NOMO-1 treated with dmso at 0.1 percent for 144 hours (cell line): ENCODE results near the gene ZFP30.
"Not testable (repeated sequence)": the region's sequence is repeated elsewhere in the genome, so short reads cannot be mapped to it uniquely, and the experiment has no call there.

Experiments used
- DNase-seq: peaks from one replicate; lab custom pipeline; 2025; ENCODE audit not compliant: unreplicated experiment; lab: John Stamatoyannopoulos, UW

Gene ZFP30

DNA sequence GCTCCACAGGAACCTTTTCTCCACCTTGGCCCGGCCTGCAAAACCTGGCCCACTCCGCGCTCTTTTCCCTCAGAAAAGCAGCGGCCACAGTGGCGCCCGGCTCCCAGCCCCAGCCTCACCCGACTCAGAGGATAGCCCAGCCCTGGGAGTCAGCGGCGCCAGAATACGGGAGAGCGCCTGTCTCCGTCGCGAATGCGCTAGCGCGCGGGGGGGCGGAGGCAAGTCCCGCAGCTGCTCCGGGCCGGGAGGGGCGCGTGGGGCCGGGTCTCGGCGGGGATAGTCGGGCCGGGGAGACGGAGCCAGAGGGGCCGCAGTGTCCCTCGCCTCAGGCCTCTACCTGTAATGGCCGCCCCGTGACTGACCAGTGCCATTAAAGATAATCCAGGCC is at the start of gene ZFP30:
Gene ZFP30, minus strand, starts transcription at position 165 of the 388 bp plus-strand sequence. CDS start 7,643 bp downstream, outside the sequence.
- no peak for DNase-seq

DNA sequence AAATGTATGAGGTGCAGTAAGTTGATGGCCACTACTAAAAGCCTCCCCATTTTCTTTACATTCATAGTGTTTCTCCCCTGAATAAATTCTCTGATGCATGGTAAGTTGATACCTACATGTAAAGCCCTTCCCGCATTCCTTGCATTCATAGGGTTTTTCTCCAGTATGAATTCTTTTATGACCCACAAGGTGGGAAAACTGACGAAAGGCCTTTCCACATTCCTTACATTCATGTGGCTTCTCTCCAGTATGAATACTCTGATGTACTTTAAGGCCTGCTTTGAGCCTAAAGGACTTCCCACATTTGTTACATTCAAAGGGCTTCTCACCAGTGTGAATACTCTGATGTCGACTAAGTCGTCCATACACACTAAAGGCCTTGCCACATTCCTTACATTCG is 43.8 kb upstream of the ZFP30 start:
- no peak for DNase-seq

DNA sequence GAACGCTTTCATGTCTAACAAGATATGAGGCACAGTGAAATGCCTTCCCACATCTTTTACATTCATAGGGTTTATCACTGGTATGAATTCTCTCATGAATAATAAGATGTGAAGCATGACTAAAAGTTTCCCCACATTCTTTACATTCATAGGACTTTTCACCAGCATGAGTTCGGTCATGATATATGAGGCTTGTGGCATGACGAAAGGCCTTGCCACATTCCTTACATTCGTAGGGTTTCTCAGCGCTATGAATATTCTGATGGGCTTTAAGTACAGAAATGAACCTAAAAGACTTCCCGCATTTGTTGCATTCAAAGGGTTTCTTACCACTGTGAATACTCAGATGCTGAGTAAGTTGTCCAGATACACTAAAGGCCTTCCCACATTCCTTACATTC is 43.0 kb upstream of the ZFP30 start:
- no peak for DNase-seq

DNA sequence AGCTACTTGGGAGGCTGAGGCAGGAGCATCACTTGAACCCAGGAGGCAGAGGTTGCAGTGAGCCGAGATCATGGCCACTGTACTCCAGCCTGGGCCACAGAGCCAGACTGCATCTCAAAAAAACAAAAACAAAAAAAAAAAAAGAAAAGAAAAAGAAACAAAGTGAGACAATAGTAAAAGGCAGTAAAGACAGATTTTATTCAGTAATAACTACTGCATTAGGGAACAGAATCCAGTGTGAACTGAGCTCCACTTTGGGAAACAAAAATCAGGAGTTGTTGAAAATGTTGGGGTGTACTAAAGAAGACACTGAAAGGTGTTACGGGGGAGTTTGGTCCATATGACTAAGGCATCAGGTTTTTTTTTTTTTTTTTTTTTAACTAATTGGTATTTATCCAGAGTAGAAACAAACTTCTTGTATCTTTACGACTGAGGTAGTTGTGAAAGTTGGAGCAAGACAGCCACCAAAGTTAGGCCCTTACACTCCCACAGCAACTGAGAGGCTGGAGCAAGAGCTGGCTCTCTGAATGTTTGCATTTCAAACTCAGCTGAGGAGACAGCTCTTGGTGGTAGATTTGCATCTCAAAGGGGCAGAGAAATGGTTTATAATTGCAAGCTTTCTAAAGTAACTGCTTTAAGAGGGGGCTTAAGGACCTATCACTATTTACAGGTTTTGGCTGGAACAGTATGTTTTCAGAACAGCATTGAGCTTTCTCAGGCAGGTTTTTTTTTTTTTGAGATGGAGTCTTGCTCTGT is 40.1 kb upstream of the ZFP30 start:
- no peak for DNase-seq

DNA sequence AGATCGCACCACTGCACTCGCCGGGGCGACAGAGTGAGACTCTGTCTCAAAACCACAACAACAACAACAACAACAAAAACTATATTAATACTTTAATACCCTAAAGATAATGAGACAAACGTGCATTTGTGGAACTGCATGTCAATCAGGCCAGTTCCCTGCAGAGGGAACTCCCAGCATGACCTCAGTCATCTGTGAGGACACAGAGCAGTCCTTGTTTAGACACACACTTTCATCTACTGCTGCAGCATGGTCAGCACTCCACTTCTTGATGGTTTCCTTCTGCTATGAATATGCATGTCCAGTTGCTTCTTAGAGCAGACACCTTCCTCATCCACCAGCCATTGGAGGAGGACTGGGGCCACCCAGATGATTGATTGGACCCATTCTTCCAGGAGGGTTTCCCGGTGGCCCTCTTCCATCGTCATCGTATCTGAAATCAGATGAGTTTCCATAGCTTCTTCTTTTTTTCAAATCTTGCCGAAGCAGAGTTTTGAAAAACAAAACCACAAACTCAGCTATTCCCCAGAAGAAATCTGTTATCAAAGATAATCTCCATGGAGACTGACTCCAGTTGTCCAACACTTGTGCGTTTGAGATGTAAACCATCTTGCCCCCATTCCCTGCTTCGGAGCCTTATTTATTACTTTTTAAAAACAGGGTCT is 37.8 kb upstream of the ZFP30 start:
- no peak for DNase-seq

GRCh38 chr19:37691881-37692504 is 36.7 kb upstream of the ZFP30 start:
- DNase-seq = no peak

DNA sequence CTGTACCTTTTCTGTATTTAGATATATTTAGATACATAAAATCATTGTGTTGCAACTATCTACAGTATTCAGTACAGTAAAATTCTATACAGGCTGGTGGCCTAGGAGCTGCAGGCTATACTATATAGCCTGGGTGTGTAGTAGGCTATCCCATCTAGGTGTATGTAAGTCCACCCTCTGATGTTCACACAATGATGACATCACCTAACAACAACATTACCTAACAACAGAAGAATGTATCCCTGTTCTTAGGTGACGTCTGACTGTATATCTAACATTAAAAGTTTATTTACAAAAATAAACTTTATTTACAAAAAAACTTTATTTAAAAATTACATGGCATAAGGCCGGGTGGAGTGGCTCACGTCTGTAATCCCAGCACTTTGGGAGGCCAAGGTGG is 28.3 kb upstream of the ZFP30 start:
- no peak for DNase-seq

DNA sequence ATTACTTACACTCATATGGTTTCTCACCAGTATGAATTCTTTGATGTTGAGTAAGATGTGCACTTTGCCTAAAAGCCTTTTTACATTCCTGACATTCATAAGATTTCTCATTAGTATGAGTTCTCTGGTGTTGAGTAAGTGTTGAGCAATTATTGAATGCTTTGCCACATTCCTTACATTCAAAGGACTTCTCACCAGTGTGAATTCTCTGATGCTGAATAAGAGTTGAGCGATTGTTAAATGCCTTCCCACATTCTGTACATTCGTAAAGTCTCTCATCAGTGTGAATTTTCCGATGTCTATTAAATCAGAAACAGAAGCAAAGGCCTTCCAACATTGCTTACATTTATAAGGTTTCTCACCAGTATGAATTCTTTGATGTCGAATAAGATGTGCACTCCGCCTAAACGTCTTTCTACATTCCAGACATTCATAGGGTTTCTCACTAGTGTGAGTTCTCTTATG is 14.2 kb upstream of the ZFP30 start:
- DNase-seq = no peak

GRCh38 chr19:37657157-37657556 is 1.9 kb upstream of the ZFP30 start:
- not testable (repeated sequence) for DNase-seq

GRCh38 chr19:37655689-37656371 is 565 bp upstream of the ZFP30 start:
- DNase-seq = no peak

DNA sequence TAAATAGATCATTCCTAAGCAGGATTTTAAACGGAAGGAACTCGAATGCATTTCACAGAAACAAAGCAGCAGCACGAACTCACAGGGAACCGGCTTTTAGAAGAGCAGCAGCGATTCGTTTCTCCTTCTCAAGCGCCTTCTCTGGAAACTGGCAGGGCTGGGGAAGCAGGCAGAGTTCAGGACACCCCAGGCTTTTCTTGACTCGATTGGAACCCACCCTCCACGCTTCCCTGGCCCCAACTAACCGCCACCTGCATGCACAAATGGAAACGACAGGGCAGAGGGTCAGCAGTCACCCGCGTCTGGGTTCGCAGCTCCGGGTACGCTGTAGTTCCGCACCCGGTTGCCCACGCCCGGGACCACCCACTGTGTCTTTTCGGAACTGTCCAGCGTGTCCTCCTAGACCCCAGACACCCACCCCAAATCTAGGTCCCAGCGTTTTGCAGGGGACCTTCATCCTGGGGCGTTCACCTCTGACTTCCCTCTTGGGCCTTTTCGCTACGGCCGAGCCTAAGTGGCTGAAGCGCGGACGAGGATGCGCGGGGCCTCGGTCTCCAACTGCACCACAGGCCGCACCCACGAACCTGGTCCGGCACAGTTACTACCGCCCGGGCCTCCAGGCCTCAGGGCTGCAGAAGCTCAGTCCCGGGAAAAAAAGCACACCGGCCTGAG is 500 bp downstream of the ZFP30 start:
- no peak for DNase-seq

GRCh38 chr19:37654118-37654517 is 1.1 kb downstream of the ZFP30 start:
- no peak for DNase-seq

GRCh38 chr19:37635076-37636056 is 19.9 kb downstream of the ZFP30 start:
- no peak for DNase-seq

DNA sequence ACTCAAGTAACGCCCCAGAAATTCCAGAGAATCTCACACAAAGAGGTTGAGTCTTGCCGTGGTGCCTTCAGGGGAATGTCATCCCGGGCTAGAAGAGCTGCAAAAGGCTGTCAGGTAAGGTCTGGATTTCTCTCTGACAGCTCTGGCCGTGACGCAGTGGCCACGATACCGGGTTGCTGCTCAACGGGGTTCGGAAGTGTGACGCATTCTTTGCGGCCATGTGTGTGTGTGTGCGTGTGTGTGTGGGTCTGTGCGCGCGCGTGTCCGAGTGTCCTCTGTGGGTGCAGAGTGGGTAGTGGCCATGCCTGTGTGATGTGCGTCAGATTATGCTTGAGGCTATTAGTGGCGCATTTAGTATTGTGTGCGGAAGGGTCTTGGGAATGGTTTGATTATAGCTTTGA is 60.3 kb downstream of the ZFP30 start:
- no peak for DNase-seq

DNA sequence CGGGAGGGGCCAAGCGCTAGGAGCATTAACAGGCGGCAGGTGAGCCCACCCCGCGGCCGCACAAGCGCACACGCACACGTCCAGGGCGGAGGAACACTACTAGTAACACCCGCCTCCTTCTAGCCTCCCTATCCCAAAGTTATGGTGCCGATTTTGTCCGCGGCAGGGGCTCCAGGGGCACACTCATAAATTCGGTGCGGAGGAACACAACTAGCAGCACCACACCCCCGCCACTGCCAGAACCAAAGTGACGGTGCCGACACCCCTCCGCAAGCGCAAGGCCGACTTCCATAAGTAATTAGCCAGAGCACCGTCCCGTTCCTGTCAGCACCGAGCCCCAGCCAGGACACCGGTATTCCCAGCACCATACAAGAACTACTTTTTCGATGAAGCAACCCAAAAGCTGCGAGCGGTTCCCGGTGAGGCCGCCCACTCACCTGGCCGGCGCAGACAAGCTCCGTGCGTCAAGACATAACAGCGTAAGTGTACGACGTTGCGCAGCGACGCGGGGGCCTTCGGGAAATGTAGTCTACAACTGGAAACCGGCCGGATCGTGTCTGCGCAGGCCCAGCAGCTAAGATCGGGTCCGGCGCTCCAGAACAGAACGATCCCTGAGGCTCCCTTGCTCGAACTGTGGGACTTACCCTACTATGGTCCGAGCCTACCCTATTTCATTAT is 60.8 kb downstream of the ZFP30 start, which contains the start of the genes ZNF540 and ZNF571:
Gene ZNF540, plus strand, starts transcription at position 573 of the 678 bp plus-strand sequence. CDS start 3,572 bp downstream, outside the sequence.
Gene ZNF571, minus strand, starts transcription at position 489 of the 678 bp plus-strand sequence. CDS start 8,116 bp downstream, outside the sequence.
- DNase-seq = no peak

DNA sequence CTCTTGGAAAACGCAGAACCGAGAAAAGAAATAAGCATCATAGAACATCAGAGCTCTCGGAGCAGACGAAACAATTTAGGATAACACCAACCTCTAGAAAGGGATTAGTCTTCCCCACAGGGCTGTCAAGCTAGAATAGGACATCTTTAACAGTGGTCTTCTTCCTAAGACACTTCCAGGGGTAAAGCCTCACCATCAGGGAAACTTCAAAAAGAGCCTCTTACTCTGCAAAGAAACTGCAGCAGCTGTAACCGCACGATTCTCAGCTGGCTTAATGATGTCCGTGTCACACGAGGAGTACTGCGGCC is 61.3 kb downstream of the ZFP30 start:
- DNase-seq = no peak

DNA sequence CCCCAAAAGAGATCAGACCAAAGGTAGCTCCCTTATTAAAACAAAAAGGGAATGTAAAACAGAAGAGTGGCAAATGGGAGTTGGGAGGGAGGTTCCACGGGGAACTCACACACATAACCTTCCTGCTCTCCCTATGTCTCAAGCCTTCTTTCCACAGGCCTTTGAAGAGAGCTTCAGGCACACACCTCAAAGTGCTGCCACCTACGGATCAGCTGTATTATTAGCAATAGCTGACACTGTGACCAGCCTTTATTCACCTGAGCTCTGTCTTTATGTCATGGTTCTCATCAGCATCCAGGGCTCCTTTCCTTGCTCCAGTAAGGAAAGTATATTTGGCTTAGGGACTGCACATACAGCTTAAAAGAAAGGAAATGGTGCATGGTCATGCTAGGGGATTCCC is 71.9 kb downstream of the ZFP30 start:
- DNase-seq = no peak

- DNase-seq = no peak
Observed at GRCh38 chr19:37572203-37572602, 83.1 kb downstream of the ZFP30 start.

DNA sequence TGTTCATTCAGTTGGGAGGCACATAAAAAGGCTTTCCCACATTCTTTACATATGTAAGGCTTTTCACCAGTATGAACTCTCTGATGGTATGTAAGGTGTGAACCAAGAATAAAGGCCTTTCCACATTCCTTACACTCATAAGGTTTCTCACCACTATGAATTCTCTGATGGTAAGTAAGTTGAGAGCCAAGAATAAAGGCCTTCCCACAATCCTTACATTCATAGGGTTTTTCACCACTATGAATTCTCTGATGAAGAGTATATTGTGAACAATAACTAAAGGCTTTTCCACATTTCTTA is 89.9 kb downstream of the ZFP30 start:
- DNase-seq = no peak
